A673 (cell line): ENCODE measurements around the gene C11orf21. TPM values are rescaled to one million over a fixed set of nuclear protein-coding genes. Genes with fewer than 3 reads are reported as not detected.
"Not testable (repeated sequence)": the region's sequence is repeated elsewhere in the genome, so short reads cannot be mapped to it uniquely, and the experiment has no call there.

Experiments
- BruUV-seq: library from RNA; stranded (reverse); fragments of 400-500 nt; replicated peaks from 2 replicates; lab custom pipeline; 2021; lab: Mats Ljungman, UMichigan
- CTCF ChIA-PET: fragments of 300-600 bp; sonication (Branson Sonifier 250); formaldehyde crosslinking; loops from one replicate; lab custom pipeline; 2022; ENCODE audit warnings: antibody characterized with exemption; lab: Charles Lee
- POLR2A ChIA-PET: fragments of 300-600 bp; sonication (Branson Sonifier 250); formaldehyde crosslinking; loops from one replicate; lab custom pipeline; 2022; ENCODE audit warnings: antibody characterized with exemption; ENCODE audit not compliant: low non-redundant PET; lab: Charles Lee
- DNase-seq: peaks from one replicate; pipeline ENCODE4 v3.0.0-alpha.2; 2015; ENCODE audit warnings: low spot score
- H3K27ac ChIP-seq: fragments of 200-600 bp; sonication (generic); 2 replicates; pipeline ENCODE4 v1.5.1; 2016; ENCODE audit warnings: mixed run types, low read depth, mild to moderate bottlenecking, mixed read lengths, antibody characterized with exemption, low read length; ENCODE audit not compliant: poor library complexity, severe bottlenecking
- H3K27me3 ChIP-seq: fragments of 200-600 bp; sonication (generic); replicated peaks from 2 replicates; pipeline ENCODE4 v1.6.1; 2017; ENCODE audit warnings: mixed run types, low read depth, mild to moderate bottlenecking, mixed read lengths, antibody characterized with exemption, low read length; ENCODE audit not compliant: insufficient read depth, poor library complexity
- H3K36me3 ChIP-seq: fragments of 200-600 bp; sonication (generic); 2 replicates; pipeline ENCODE4 v1.6.1; 2016; ENCODE audit warnings: mixed run types, mild to moderate bottlenecking, mixed read lengths, antibody characterized with exemption, low read length; ENCODE audit not compliant: insufficient read depth, poor library complexity, severe bottlenecking
- H3K4me1 ChIP-seq: fragments of 200-600 bp; sonication (generic); 2 replicates; pipeline ENCODE4 v1.6.1; 2017; ENCODE audit warnings: mixed run types, mild to moderate bottlenecking, mixed read lengths, antibody characterized with exemption, low read length; ENCODE audit not compliant: insufficient read depth, poor library complexity, severe bottlenecking
- H3K4me3 ChIP-seq: fragments of 200-600 bp; sonication (generic); 2 replicates; pipeline ENCODE4 v1.5.1; 2016; ENCODE audit warnings: low read depth, mixed run types, mild to moderate bottlenecking, mixed read lengths, low read length; ENCODE audit not compliant: poor library complexity, severe bottlenecking
- H3K9me3 ChIP-seq: fragments of 200-600 bp; sonication (generic); 2 replicates; pipeline ENCODE4 v1.6.1; 2016; ENCODE audit warnings: mixed run types, low read depth, mild to moderate bottlenecking, mixed read lengths, antibody characterized with exemption, low read length; ENCODE audit not compliant: poor library complexity, severe bottlenecking
- EZH2 ChIP-seq: fragments of 200-600 bp; sonication (generic); IDR thresholded peaks from 2 replicates; pipeline ENCODE4 v1.6.1; 2017; ENCODE audit warnings: borderline replicate concordance, low read depth, mild to moderate bottlenecking, mixed read lengths, antibody characterized with exemption, low read length; ENCODE audit not compliant: poor library complexity, severe bottlenecking
- intact Hi-C: fragments of 100-400 bp; cut with micrococcal nuclease; formaldehyde crosslinking; loops from one replicate; pipeline ENCODE4 v1.10.0; 2022; ENCODE audit not compliant: unreplicated experiment
- total RNA-seq: library from RNA; stranded (reverse); gene quantifications from 2 replicates; pipeline ENCODE4 v1.2.3, GENCODE V29; 2021
- TF ChIP-seq, protein P1 (sequence below): fragments of 300-800, 200-600 bp; sonication (generic); conservative IDR thresholded peaks from 2 replicates; pipeline ENCODE4 v1.5.1; 2017; ENCODE audit warnings: low read depth, mild to moderate bottlenecking, antibody characterized with exemption, low read length, moderate library complexity, mixed read lengths

The C11orf21 gene
- total RNA-seq, 1 experiment from 2014 or later: not detected

DNA sequence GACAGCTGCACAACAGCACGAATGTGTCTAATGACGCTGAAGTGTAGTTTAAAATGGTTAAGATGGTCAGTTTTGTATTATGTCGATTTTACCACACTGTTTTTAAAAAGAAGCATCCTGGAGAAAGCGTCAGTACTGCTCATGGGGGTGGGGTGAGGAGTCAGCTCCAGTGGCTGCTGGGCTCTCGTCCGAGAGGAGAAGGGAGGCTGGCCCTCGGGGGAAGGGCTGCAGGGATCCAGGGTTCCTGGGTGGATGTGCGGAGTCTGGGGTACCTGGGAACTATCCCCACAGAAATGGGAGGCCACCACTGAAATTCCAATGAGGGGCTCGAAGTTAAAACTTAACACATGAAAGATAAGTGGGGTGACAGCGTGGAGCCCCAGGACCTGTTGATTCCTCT is 11.9 kb downstream of the C11orf21 start:
- Histone ChIP-seq H3K4me3 (no peak overlapping the region), H3K36me3 (no peaks in the 10 kb centered on the region), H3K27ac (no peak overlapping the region), H3K9me3 (no peaks in the 10 kb centered on the region), H3K27me3 (no peaks in the 10 kb centered on the region), H3K4me1 (no peaks in the 10 kb centered on the region)
- ChIA-PET POLR2A (no interaction called here), CTCF (no interaction called here)
- no peak for DNase-seq
- BruUV-seq: no TSS peak
- TF ChIP-seq, protein P1, sequence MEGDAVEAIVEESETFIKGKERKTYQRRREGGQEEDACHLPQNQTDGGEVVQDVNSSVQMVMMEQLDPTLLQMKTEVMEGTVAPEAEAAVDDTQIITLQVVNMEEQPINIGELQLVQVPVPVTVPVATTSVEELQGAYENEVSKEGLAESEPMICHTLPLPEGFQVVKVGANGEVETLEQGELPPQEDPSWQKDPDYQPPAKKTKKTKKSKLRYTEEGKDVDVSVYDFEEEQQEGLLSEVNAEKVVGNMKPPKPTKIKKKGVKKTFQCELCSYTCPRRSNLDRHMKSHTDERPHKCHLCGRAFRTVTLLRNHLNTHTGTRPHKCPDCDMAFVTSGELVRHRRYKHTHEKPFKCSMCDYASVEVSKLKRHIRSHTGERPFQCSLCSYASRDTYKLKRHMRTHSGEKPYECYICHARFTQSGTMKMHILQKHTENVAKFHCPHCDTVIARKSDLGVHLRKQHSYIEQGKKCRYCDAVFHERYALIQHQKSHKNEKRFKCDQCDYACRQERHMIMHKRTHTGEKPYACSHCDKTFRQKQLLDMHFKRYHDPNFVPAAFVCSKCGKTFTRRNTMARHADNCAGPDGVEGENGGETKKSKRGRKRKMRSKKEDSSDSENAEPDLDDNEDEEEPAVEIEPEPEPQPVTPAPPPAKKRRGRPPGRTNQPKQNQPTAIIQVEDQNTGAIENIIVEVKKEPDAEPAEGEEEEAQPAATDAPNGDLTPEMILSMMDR: no peak
- no peak for TF ChIP-seq EZH2
- intact Hi-C loops: no loop called here

DNA sequence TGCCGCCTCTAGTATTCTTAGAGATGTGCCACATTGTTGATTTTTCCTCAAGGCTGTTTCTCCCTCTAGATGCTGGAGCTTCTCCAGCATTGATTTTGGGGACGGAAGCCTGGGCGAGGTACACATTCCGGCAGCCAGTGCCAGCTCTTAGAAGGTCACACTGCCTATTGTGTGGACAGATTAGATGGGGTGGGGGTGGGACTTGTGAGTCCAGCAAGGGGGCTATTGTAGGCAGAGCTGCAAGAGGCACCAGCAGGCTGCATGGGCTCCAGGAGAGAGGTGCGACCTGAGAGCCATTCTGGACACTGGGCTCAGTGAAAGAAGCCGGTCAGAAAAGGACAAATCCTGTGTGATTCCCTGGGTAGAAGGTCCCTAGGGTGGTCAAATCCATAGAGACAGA is 12.4 kb downstream of the C11orf21 start:
- H3K27me3 ChIP-seq: no peaks in the 10 kb centered on the region
- no peaks in the 10 kb centered on the region for H3K4me1 ChIP-seq
- H3K36me3 ChIP-seq: no peaks in the 10 kb centered on the region
- H3K27ac ChIP-seq: no peak overlapping the region
- ChIA-PET CTCF (no interaction called here), POLR2A (no interaction called here)
- H3K4me3 ChIP-seq: no peak overlapping the region
- TF ChIP-seq, protein P1: no peak
- TF ChIP-seq EZH2: no peak
- no peak for DNase-seq
- BruUV-seq: no TSS peak
- intact Hi-C loops: no loop called here
- no peaks in the 10 kb centered on the region for H3K9me3 ChIP-seq

DNA sequence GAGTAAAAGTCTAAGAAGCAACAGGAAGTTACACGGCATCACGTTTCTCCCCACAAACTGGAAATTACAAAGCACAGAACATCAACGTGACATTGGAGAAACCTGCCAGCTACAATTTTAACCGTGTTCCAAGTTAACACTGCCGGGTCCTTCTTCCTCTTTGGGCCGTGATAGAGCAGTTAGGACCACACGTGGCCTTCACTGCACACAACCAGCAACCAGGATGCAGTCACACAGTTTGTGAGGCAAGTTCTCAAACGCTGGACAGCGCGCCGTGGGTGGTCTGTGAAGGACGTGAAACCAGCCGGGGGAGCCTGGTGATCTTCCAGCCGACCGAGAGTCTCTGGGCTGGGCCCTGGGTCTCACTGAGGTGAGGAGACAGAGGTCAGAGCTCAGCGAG is 14.6 kb downstream of the C11orf21 start:
- DNase-seq: no peak
- Histone ChIP-seq H3K27me3 (peaks cover 15% of the 10 kb centered on the region), H3K9me3 (no peaks in the 10 kb centered on the region), H3K27ac (no peak overlapping the region), H3K4me1 (no peaks in the 10 kb centered on the region), H3K36me3 (no peaks in the 10 kb centered on the region), H3K4me3 (no peak overlapping the region)
- ChIA-PET CTCF (no interaction called here), POLR2A (no interaction called here)
- TF ChIP-seq, protein P1: no peak
- TF ChIP-seq EZH2: no peak
- BruUV-seq: no TSS peak
- intact Hi-C loops: no loop called here

DNA sequence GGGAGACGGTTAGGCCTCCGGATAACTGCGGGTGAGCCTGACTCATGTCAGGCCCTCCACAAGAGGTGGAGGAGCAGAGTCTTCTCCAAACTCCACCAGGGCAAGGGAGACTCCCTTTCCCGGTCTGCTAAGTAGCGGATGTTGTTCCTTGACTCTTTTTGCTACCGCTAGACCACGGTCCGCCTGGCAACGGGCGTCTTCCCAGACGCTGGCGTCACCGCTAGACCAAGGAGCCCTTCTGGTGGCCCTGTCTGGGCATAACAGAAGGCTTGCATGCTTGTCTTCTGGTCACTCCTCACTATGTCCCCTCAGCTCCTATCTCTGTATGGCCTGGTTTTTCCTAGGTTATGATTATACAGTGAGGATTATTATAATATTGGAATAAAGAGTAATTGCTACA is 15.4 kb downstream of the C11orf21 start:
- BruUV-seq, H3K4me1 ChIP-seq, H3K36me3 ChIP-seq, POLR2A ChIA-PET, H3K27ac ChIP-seq, CTCF ChIA-PET, DNase-seq, H3K4me3 ChIP-seq, H3K9me3 ChIP-seq, intact Hi-C loops: not testable (repeated sequence)
- H3K27me3 ChIP-seq: peaks cover 22% of the 10 kb centered on the region
